SJCRH30 (cell line): Measurements from ENCODE around the gene LETMD1. TPM values are rescaled to one million over a fixed set of nuclear protein-coding genes. Genes with fewer than 3 reads are reported as not detected.

Experiments
- total RNA-seq: library from RNA; depleted of rRNA; stranded (reverse); fragments of >200 nt; shearing (Covaris generic); gene quantifications from 2 replicates; pipeline ENCODE4 v1.2.3, GENCODE V29; 2014; rRNA removed

Gene LETMD1
- total RNA-seq, 1 experiment from 2014 or later, result 53.4 TPM

Other genes starting within 250 kb of the LETMD1 start
- not detected in 2 replicates for gene TMPRSS12, start 205.4 kb upstream of the LETMD1 start, total RNA-seq
- gene HIGD1C, start 95.8 kb upstream of the LETMD1 start, total RNA-seq, result not detected in 2 replicates
- 76.4 and 78.5 TPM in 2 replicates for gene SLC11A2, start 21.9 kb upstream of the LETMD1 start, total RNA-seq
- gene CSRNP2, start 35.3 kb downstream of the LETMD1 start, total RNA-seq, result 85.3 and 92.5 TPM in 2 replicates
- 22.2 and 24.1 TPM in 2 replicates for gene TFCP2, start 124.8 kb downstream of the LETMD1 start, total RNA-seq
- 1.5 and 2.5 TPM in 2 replicates for gene POU6F1, start 169.7 kb downstream of the LETMD1 start, total RNA-seq
- gene DAZAP2, start 190.5 kb downstream of the LETMD1 start, total RNA-seq, result 236 and 239 TPM in 2 replicates
- 0.38 and 1.2 TPM in 2 replicates for gene SMAGP, start 222.1 kb downstream of the LETMD1 start, total RNA-seq